HAP-1 (cell line): Measurements from ENCODE around the gene KCNT1.
A peak's percentile ranks its signal among the peaks of the same experiment; 100 is the strongest.

Experiments used
- DNase-seq, 2 experiments: peaks; one replicate each; pipeline ENCODE4 v3.0.0-alpha.2; 2016 to 2020; ENCODE audit warnings: low spot score in 2 of 2
- H3K27me3 ChIP-seq: fragments of 250-450 bp; sonication (Bioruptor Pico); 2 replicates; pipeline ENCODE4 v1.5.1; 2020; ENCODE audit warnings: low read depth, mild to moderate bottlenecking, moderate library complexity
- H3K36me3 ChIP-seq: fragments of 250-450 bp; sonication (Bioruptor Pico); replicated peaks from 2 replicates; pipeline ENCODE4 v1.5.1; 2020; ENCODE audit warnings: mild to moderate bottlenecking
- H3K4me1 ChIP-seq: fragments of 250-450 bp; sonication (Bioruptor Pico); 2 replicates; pipeline ENCODE4 v1.5.1; 2020; ENCODE audit warnings: mild to moderate bottlenecking
- H3K4me3 ChIP-seq: fragments of 250-450 bp; sonication (Bioruptor Pico); 2 replicates; pipeline ENCODE4 v1.5.1; 2020; ENCODE audit warnings: mild to moderate bottlenecking, moderate library complexity
- H3K9me3 ChIP-seq: fragments of 250-450 bp; sonication (Bioruptor Pico); 2 replicates; pipeline ENCODE4 v1.5.1; 2020; ENCODE audit warnings: mild to moderate bottlenecking, moderate library complexity
- in situ Hi-C: fragments of 300-500 bp; cut with MboI; formaldehyde crosslinking; loops from 3 replicates; pipeline ENCODE4 v1.14.3; 2020; ENCODE audit warnings: low sequenced_read_pairs, inconsistent platforms, mixed read lengths

Gene KCNT1

GRCh38 chr9:135701959-135702721 lies at the start of gene KCNT1:
Gene KCNT1, plus strand, starts transcription at chr9:135702185. Its CDS starts 74 bp downstream, at chr9:135702259.
- DNase-seq = peak; percentile 54 to 76
- peak within 1 kb of the TSS; percentile 19 for H3K4me3 ChIP-seq
- H3K4me1 ChIP-seq = no peaks in the 10 kb centered on the region
- H3K27me3 ChIP-seq = peaks cover 2% of the 10 kb centered on the region; the same call in 1 of the 2 replicates
- no peaks in the 10 kb centered on the region for H3K36me3 ChIP-seq
- H3K9me3 ChIP-seq = no peaks in the 10 kb centered on the region
- in situ Hi-C loops = no loop called here

DNA sequence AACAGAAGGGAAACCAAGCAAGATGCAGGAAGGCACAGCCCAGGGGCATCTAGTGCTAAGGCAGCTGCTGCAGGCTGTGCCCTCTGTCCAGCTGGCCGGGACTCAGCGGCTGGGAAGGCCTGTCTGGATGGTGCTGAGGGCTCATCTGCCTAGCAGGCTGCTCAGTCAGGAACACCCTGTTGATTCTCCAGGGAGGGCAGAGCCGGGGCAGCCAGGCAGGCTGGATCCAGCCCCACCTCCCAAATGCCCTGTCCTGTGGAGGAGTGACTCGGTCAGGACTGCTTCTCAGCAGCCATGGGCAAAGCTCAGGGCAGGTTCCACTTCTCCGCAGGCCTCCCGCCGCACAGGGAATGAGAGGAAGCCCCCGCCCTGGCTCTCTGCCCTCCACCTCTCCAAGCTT lies 46.7 kb upstream of the KCNT1 start:
- Histone ChIP-seq H3K36me3 (no peaks in the 10 kb centered on the region), H3K9me3 (peaks cover 2% of the 10 kb centered on the region; the same call in 1 of the 2 replicates), H3K4me1 (no peaks in the 10 kb centered on the region; the same call in 1 of the 2 replicates), H3K4me3 (no peak overlapping the region), H3K27me3 (no peaks in the 10 kb centered on the region)
- no peak for DNase-seq
- in situ Hi-C loops = no loop called here

- H3K4me1 ChIP-seq = no peaks in the 10 kb centered on the region
- DNase-seq = no peak
- in situ Hi-C loops = no loop called here
- no peaks in the 10 kb centered on the region for H3K9me3 ChIP-seq
- no peaks in the 10 kb centered on the region for H3K27me3 ChIP-seq
- no peaks in the 10 kb centered on the region for H3K36me3 ChIP-seq
- no peak overlapping the region for H3K4me3 ChIP-seq
Observed at GRCh38 chr9:135657416-135657815, 44.6 kb upstream of the KCNT1 start.

DNA sequence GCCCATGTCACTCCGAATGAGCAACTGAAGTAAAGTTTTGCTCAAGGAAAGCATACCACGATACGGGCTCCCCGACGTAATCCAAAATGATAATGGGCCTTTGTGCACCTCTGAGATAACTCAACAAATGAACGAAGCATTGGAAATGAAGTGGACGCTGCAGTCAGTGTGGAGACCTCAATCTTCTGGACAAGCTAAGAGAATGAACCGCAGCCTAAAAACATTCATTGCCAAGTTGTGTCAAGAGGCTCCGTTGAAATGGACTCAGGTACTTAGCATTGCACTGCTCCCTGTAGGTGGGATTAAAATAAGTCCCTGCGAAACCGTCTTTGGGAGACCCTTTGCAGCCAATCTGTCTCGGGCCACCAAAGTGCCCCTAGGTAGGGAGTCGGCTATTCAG lies 42.7 kb upstream of the KCNT1 start:
- no peaks in the 10 kb centered on the region for H3K27me3 ChIP-seq
- H3K4me1 ChIP-seq = no peaks in the 10 kb centered on the region
- DNase-seq = no peak
- no peaks in the 10 kb centered on the region for H3K36me3 ChIP-seq
- no peaks in the 10 kb centered on the region for H3K9me3 ChIP-seq
- in situ Hi-C loops = no loop called here
- H3K4me3 ChIP-seq = no peak overlapping the region

- DNase-seq = no peak
- Histone ChIP-seq H3K36me3 (no peaks in the 10 kb centered on the region), H3K4me1 (no peaks in the 10 kb centered on the region), H3K27me3 (peaks cover 3% of the 10 kb centered on the region; the same call in 1 of the 2 replicates), H3K4me3 (no peak overlapping the region), H3K9me3 (no peaks in the 10 kb centered on the region)
- in situ Hi-C loops = no loop called here
Observed at GRCh38 chr9:135660407-135660806, 41.6 kb upstream of the KCNT1 start.

- DNase-seq = no peak
- Histone ChIP-seq H3K9me3 (no peaks in the 10 kb centered on the region), H3K4me1 (no peaks in the 10 kb centered on the region), H3K27me3 (peaks cover 13% of the 10 kb centered on the region), H3K36me3 (no peaks in the 10 kb centered on the region), H3K4me3 (no peak overlapping the region)
- in situ Hi-C loops = no loop called here
Observed at GRCh38 chr9:135661816-135662560, 40.0 kb upstream of the KCNT1 start.

DNA sequence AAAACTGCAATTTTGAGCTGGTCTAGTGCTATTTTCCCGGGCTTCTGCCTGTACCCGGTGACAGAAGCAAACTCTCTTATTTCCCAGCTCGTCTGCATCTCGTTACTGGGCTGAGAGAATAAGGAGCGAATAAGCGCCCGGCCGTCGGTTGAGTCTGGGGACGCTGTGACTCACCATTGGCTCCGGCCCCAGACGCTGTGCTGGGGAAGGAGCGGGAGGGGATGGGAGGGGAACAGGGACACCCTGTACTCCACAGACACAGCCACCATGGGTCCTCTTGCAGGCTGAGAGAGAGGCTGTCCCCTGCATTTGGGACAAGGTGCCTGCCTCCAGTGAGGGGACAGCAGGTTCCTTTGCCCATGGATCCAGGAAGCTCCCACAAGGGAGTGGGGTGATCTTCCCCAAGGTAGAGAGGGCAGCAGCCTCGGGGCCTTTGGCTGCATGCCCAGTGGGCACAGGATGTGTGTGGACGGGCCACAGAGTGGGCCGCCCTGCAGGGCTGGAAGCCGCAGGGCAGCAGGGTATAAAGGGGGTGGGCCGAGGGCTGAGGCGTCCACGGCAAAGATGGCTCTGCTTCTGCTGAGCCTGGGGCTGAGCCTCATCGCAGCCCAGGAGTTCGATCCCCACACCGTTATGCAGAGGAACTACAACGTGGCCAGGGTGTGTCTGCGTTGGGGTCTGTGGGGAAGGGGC lies 39.1 kb upstream of the KCNT1 start, which contains the start of gene LCN9:
Gene LCN9 (plus strand): TSS at position 552 of the 693 bp plus-strand sequence. CDS start 13 bp downstream, at position 565.
- H3K9me3 ChIP-seq = no peaks in the 10 kb centered on the region
- peaks cover 13% of the 10 kb centered on the region for H3K27me3 ChIP-seq
- H3K36me3 ChIP-seq = no peaks in the 10 kb centered on the region
- in situ Hi-C loops = no loop called here
- DNase-seq = no peak
- no peak within 1 kb of the TSS for H3K4me3 ChIP-seq
- no peaks in the 10 kb centered on the region for H3K4me1 ChIP-seq

DNA sequence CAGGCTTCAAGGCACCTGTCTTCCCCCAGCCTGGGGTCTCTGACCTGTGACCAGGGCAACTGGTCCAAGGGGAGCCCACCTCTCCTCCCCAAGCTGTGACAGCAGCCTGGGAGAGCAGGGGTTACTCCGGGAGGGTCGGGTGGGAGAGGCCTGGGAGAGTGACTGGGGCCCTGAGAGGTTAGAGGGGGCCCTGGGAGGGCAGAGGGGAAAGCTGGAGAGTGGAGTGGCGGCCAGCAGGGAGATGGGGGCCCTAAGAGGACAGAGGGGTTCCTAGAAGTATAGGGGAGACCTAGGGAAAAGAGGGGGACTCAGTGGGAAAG lies 38.6 kb upstream of the KCNT1 start:
- Histone ChIP-seq H3K27me3 (peaks cover 13% of the 10 kb centered on the region), H3K9me3 (no peaks in the 10 kb centered on the region), H3K4me1 (no peaks in the 10 kb centered on the region), H3K36me3 (no peaks in the 10 kb centered on the region), H3K4me3 (no peak overlapping the region)
- in situ Hi-C loops = no loop called here
- no peak for DNase-seq

- Histone ChIP-seq H3K9me3 (no peaks in the 10 kb centered on the region), H3K4me1 (no peaks in the 10 kb centered on the region), H3K4me3 (no peak overlapping the region), H3K36me3 (no peaks in the 10 kb centered on the region), H3K27me3 (peaks cover 13% of the 10 kb centered on the region)
- DNase-seq = no peak
- in situ Hi-C loops = no loop called here
Observed at GRCh38 chr9:135663857-135664256, 38.1 kb upstream of the KCNT1 start.

- H3K9me3 ChIP-seq = no peaks in the 10 kb centered on the region
- in situ Hi-C loops = no loop called here
- H3K36me3 ChIP-seq = no peaks in the 10 kb centered on the region
- H3K4me3 ChIP-seq = no peak overlapping the region
- H3K4me1 ChIP-seq = no peaks in the 10 kb centered on the region
- peaks cover 13% of the 10 kb centered on the region for H3K27me3 ChIP-seq
- DNase-seq = no peak
Observed at GRCh38 chr9:135664266-135664665, 37.7 kb upstream of the KCNT1 start.

GRCh38 chr9:135664801-135665794 lies 36.9 kb upstream of the KCNT1 start:
- DNase-seq = no peak
- in situ Hi-C loops = no loop called here
- no peak overlapping the region for H3K4me3 ChIP-seq
- H3K27me3 ChIP-seq = peaks cover 13% of the 10 kb centered on the region
- no peaks in the 10 kb centered on the region for H3K36me3 ChIP-seq
- no peaks in the 10 kb centered on the region for H3K4me1 ChIP-seq
- H3K9me3 ChIP-seq = no peaks in the 10 kb centered on the region

GRCh38 chr9:135665795-135666189 lies 36.2 kb upstream of the KCNT1 start:
- H3K9me3 ChIP-seq = no peaks in the 10 kb centered on the region
- no peaks in the 10 kb centered on the region for H3K36me3 ChIP-seq
- no peaks in the 10 kb centered on the region for H3K4me1 ChIP-seq
- H3K4me3 ChIP-seq = no peak overlapping the region
- in situ Hi-C loops = no loop called here
- peaks cover 13% of the 10 kb centered on the region for H3K27me3 ChIP-seq
- no peak for DNase-seq
